ENCODE results near the gene HIBADH.

Gene HIBADH

GRCh38 chr7:27665531-27665930 lies 2.8 kb upstream of the HIBADH start (continued):
- TF ChIP-seq ZNF660 (tag by site-specific recombination; IDR thresholded peaks at IDR 0.05) = no peak
- no peak for TF ChIP-seq GLI4 (tag by site-specific recombination; IDR thresholded peaks at IDR 0.05)
- TF ChIP-seq PRDM1 (tag by site-specific recombination; IDR thresholded peaks at IDR 0.05) = no peak

- POLR2A ChIA-PET = no interaction called here
- H3K27ac ChIP-seq (ENCODE audit: extremely low read depth, low read depth, low read length) = no peak overlapping the region
- no peaks in the 10 kb centered on the region for H3K9me3 ChIP-seq (ENCODE audit: control insufficient read depth, insufficient read depth, low read depth, low read length)
- CTCF ChIA-PET = no interaction called here
- no peak overlapping the region for H3K4me3 ChIP-seq (ENCODE audit: low read depth, low read length)
- no peaks in the 10 kb centered on the region; a peak in 1 of 3 replicates for H3K36me3 ChIP-seq (ENCODE audit: control insufficient read depth in 2 of 2, insufficient read depth in 1 of 2, low read length in 2 of 2)
- no peaks in the 10 kb centered on the region; the same call in 1 of the 2 replicates for H3K4me1 ChIP-seq (ENCODE audit: control insufficient read depth, insufficient read depth, low read length)
- TF ChIP-seq ZNF221 (tag by site-specific recombination; IDR thresholded peaks at IDR 0.05; ENCODE audit: borderline replicate concordance) = no peak
- TF ChIP-seq ZNF692 (tag by site-specific recombination; IDR thresholded peaks at IDR 0.05) = no peak
- TF ChIP-seq ZNF2 (tag by site-specific recombination; IDR thresholded peaks at IDR 0.05) = no peak
- TF ChIP-seq ZNF473 (tag by site-specific recombination; IDR thresholded peaks at IDR 0.05) = no peak
- TF ChIP-seq ZNF658 (tag by site-specific recombination; IDR thresholded peaks at IDR 0.05) = no peak
- TF ChIP-seq ZNF394 (tag by site-specific recombination; IDR thresholded peaks at IDR 0.05; ENCODE audit: borderline replicate concordance) = no peak
- TF ChIP-seq ZNF544 (tag by site-specific recombination; IDR thresholded peaks at IDR 0.05) = no peak
- no peak for TF ChIP-seq ZNF391 (tag by site-specific recombination; IDR thresholded peaks at IDR 0.05; ENCODE audit: borderline replicate concordance, low read depth)
- TF ChIP-seq KLF9 (tag by site-specific recombination; IDR thresholded peaks at IDR 0.05; ENCODE audit: low read depth) = no peak
Observed at GRCh38 chr7:27663989-27664331, 1.3 kb upstream of the HIBADH start.

GRCh38 chr7:27661811-27662489 lies 733 bp downstream of the HIBADH start:
- ChIA-PET POLR2A (interaction anchor here (0.9 to 1.8 kb wide), 9 partner anchors 7 to 476 kb away, joined by 3 to 8 read pairs (median 5); partner anchors contain the start of gene HOXA13), CTCF (interaction anchor here (0.6 to 1.7 kb wide), 4 partner anchors 9 to 503 kb away, joined by 3 to 4 read pairs (median 4); no protein-coding TSS in a partner anchor)
- Histone ChIP-seq H3K27ac (ENCODE audit: extremely low read depth, low read depth, low read length) (peak overlapping the region; percentile 77), H3K9me3 (ENCODE audit: control insufficient read depth, insufficient read depth, low read depth, low read length) (no peaks in the 10 kb centered on the region), H3K4me1 (ENCODE audit: control insufficient read depth, insufficient read depth, low read length) (peaks cover 3% of the 10 kb centered on the region; the same call in 1 of the 2 replicates), H3K4me3 (ENCODE audit: low read depth, low read length) (peak overlapping the region; percentile 85), H3K36me3 (ENCODE audit: control insufficient read depth in 2 of 2, insufficient read depth in 1 of 2, low read length in 2 of 2) (peaks cover 0 to 1% of the 10 kb centered on the region in 2 experiments; a peak in 2 of 3 replicates)
- TF ChIP-seq GLI2 (tag by site-specific recombination; IDR thresholded peaks at IDR 0.05; ENCODE audit: borderline replicate concordance, low read depth) (no peak), ZBTB8A (tag by site-specific recombination; IDR thresholded peaks at IDR 0.05) (peak; percentile 8; the same call in 1 of the 2 replicates)

- H3K36me3 ChIP-seq (ENCODE audit: control insufficient read depth in 2 of 2, insufficient read depth in 1 of 2, low read length in 2 of 2) = peaks cover 0 to 6% of the 10 kb centered on the region in 2 experiments; a peak in 2 of 3 replicates
- CTCF ChIA-PET = interaction anchor here (0.5 to 0.6 kb wide), 2 partner anchors 10 to 14 kb away, joined by 3 read pairs; no protein-coding TSS in a partner anchor
- no peak overlapping the region for H3K27ac ChIP-seq (ENCODE audit: extremely low read depth, low read depth, low read length)
- POLR2A ChIA-PET = no interaction called here
- no peak overlapping the region for H3K4me3 ChIP-seq (ENCODE audit: low read depth, low read length)
- H3K9me3 ChIP-seq (ENCODE audit: control insufficient read depth, insufficient read depth, low read depth, low read length) = no peaks in the 10 kb centered on the region
- H3K4me1 ChIP-seq (ENCODE audit: control insufficient read depth, insufficient read depth, low read length) = peaks cover 4% of the 10 kb centered on the region; the same call in 1 of the 2 replicates
- TF ChIP-seq ZNF350 (tag by site-specific recombination; IDR thresholded peaks at IDR 0.05) (no peak), ZNF623 (tag by site-specific recombination; IDR thresholded peaks at IDR 0.05) (no peak), ZNF423 (tag by site-specific recombination; IDR thresholded peaks at IDR 0.05) (no peak), KLF1 (tag by site-specific recombination; IDR thresholded peaks at IDR 0.05) (no peak), ZNF138 (tag by site-specific recombination; IDR thresholded peaks at IDR 0.05; ENCODE audit: borderline replicate concordance) (no peak), PRDM6 (tag by site-specific recombination; IDR thresholded peaks at IDR 0.05) (no peak), AEBP2 (tag by site-specific recombination; IDR thresholded peaks at IDR 0.05; ENCODE audit: borderline replicate concordance) (no peak), ZBTB1 (tag by site-specific recombination; IDR thresholded peaks at IDR 0.05) (no peak), GLIS1 (tag by site-specific recombination; IDR thresholded peaks at IDR 0.05) (no peak), SETDB1 (IDR thresholded peaks at IDR 0.05; ENCODE audit: insufficient read length, low read length) (no peak)
Observed at GRCh38 chr7:27656724-27657123, 6.0 kb downstream of the HIBADH start.

All from HEK293 (cell line).